Measurements from ENCODE around the gene TNFAIP8.

DNA sequence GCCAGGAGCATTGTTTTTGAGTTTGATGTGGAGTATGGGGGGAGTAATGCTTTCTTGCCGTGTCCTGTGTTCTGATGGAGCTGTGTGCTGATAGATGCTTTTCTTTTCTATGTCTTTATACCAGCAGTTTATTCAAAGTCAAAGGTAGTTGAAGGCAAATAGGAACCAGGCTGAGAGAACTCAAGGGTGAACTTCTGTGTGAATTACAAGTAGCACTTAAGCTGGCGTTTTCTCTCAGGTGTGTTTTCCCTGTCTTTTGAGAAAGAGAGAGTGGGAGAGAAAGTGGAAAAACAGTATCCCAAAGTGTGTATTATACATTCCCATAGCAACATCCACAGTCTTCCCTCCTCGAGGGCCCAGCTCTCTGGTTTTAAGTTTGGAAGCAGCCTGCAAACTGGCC, 1.5 kb downstream of the TNFAIP8 start:
- TF ChIP-seq, protein P1, sequence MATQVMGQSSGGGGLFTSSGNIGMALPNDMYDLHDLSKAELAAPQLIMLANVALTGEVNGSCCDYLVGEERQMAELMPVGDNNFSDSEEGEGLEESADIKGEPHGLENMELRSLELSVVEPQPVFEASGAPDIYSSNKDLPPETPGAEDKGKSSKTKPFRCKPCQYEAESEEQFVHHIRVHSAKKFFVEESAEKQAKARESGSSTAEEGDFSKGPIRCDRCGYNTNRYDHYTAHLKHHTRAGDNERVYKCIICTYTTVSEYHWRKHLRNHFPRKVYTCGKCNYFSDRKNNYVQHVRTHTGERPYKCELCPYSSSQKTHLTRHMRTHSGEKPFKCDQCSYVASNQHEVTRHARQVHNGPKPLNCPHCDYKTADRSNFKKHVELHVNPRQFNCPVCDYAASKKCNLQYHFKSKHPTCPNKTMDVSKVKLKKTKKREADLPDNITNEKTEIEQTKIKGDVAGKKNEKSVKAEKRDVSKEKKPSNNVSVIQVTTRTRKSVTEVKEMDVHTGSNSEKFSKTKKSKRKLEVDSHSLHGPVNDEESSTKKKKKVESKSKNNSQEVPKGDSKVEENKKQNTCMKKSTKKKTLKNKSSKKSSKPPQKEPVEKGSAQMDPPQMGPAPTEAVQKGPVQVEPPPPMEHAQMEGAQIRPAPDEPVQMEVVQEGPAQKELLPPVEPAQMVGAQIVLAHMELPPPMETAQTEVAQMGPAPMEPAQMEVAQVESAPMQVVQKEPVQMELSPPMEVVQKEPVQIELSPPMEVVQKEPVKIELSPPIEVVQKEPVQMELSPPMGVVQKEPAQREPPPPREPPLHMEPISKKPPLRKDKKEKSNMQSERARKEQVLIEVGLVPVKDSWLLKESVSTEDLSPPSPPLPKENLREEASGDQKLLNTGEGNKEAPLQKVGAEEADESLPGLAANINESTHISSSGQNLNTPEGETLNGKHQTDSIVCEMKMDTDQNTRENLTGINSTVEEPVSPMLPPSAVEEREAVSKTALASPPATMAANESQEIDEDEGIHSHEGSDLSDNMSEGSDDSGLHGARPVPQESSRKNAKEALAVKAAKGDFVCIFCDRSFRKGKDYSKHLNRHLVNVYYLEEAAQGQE (IDR thresholded peaks at IDR 0.05; ENCODE audit: low read depth, low read length): no peak
- TF ChIP-seq, protein P2, sequence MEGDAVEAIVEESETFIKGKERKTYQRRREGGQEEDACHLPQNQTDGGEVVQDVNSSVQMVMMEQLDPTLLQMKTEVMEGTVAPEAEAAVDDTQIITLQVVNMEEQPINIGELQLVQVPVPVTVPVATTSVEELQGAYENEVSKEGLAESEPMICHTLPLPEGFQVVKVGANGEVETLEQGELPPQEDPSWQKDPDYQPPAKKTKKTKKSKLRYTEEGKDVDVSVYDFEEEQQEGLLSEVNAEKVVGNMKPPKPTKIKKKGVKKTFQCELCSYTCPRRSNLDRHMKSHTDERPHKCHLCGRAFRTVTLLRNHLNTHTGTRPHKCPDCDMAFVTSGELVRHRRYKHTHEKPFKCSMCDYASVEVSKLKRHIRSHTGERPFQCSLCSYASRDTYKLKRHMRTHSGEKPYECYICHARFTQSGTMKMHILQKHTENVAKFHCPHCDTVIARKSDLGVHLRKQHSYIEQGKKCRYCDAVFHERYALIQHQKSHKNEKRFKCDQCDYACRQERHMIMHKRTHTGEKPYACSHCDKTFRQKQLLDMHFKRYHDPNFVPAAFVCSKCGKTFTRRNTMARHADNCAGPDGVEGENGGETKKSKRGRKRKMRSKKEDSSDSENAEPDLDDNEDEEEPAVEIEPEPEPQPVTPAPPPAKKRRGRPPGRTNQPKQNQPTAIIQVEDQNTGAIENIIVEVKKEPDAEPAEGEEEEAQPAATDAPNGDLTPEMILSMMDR (IDR thresholded peaks at IDR 0.05): no peak
- TF ChIP-seq, protein P3, sequence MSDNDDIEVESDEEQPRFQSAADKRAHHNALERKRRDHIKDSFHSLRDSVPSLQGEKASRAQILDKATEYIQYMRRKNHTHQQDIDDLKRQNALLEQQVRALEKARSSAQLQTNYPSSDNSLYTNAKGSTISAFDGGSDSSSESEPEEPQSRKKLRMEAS (IDR thresholded peaks at IDR 0.05; ENCODE audit: low read depth): no peak

Data from SK-N-SH (cell line).